ENCODE results near the gene C3orf22. TPM values are rescaled to one million over a fixed set of nuclear protein-coding genes. Genes with fewer than 3 reads are reported as not detected.

The C3orf22 gene
- polyA plus RNA-seq, 1 donor (not counting 4 experiments of a cell fraction or from before 2014, with no cell fraction given), result not detected

- Histone ChIP-seq H3K36me3 (ENCODE audit: control insufficient read depth in 2 of 2, extremely low read depth in 1 of 2, insufficient read depth in 2 of 2, low read length in 2 of 2) (no peaks in the 10 kb centered on the region), H3K27ac (ENCODE audit: control insufficient read depth, insufficient read depth, low read length) (no peak overlapping the region), H3K27me3 (ENCODE audit: control insufficient read depth, extremely low read depth, insufficient read depth, low read length) (peaks cover 51% of the 10 kb centered on the region), H3K79me2 (ENCODE audit: control insufficient read depth, insufficient read depth, low read length) (no peaks in the 10 kb centered on the region), H4K20me1 (ENCODE audit: control insufficient read depth, extremely low read depth, insufficient read depth, low read length) (no peaks in the 10 kb centered on the region), H2AFZ (ENCODE audit: control insufficient read depth, low read length) (no peak overlapping the region), H3K9me3 (ENCODE audit: control insufficient read depth, low read depth, low read length) (no peaks in the 10 kb centered on the region), H3K4me3 (ENCODE audit: control insufficient read depth in 2 of 3, extremely low read depth in 1 of 3, insufficient read depth in 2 of 3, low read depth in 1 of 3, low read length in 3 of 3) (no peak overlapping the region), H3K9me1 (ENCODE audit: control insufficient read depth, extremely low read depth, insufficient read depth, low read length) (no peaks in the 10 kb centered on the region), H3K4me2 (ENCODE audit: control insufficient read depth, extremely low read depth, insufficient read depth, low read depth, low read length) (no peak overlapping the region), H3K4me1 (ENCODE audit: control insufficient read depth, extremely low read depth, insufficient read depth, low read length) (peaks cover under 1% of the 10 kb centered on the region), H3K9ac (ENCODE audit: control insufficient read depth, extremely low read depth, insufficient read depth, low read length) (no peak overlapping the region)
- FAIRE-seq, result no peak
- TF ChIP-seq CTCF (optimal IDR thresholded peaks at IDR 0.05 in 1 of 3, IDR thresholded peaks at IDR 0.05 in 1 of 3, conservative IDR thresholded peaks at IDR 0.05 in 1 of 3; ENCODE audit: extremely low read depth in 1 of 3, insufficient read depth in 2 of 3, low read length in 3 of 3), result no peak
- TF ChIP-seq EZH2 (IDR thresholded peaks at IDR 0.05; ENCODE audit: low read length), result no peak
- no peak for DNase-seq (ENCODE audit: low read depth, low spot score)
- dilution Hi-C loops (cut with MboI; ENCODE audit: extremely low pct_ligation_motif_present, low sequenced_read_pairs), result no loop called here
Observed at GRCh38 chr3:126546013-126546412, 12.7 kb downstream of the C3orf22 start.

GRCh38 chr3:126545544-126545943 lies 13.2 kb downstream of the C3orf22 start:
- dilution Hi-C loops (cut with MboI; ENCODE audit: extremely low pct_ligation_motif_present, low sequenced_read_pairs), result no loop called here
- TF ChIP-seq EZH2 (IDR thresholded peaks at IDR 0.05; ENCODE audit: low read length) (no peak), CTCF (optimal IDR thresholded peaks at IDR 0.05 in 1 of 3, IDR thresholded peaks at IDR 0.05 in 1 of 3, conservative IDR thresholded peaks at IDR 0.05 in 1 of 3; ENCODE audit: extremely low read depth in 1 of 3, insufficient read depth in 2 of 3, low read length in 3 of 3) (no peak)
- no peaks in the 10 kb centered on the region for H3K79me2 ChIP-seq (ENCODE audit: control insufficient read depth, insufficient read depth, low read length)
- H3K9me3 ChIP-seq (ENCODE audit: control insufficient read depth, low read depth, low read length), result no peaks in the 10 kb centered on the region
- peaks cover 5% of the 10 kb centered on the region for H3K4me1 ChIP-seq (ENCODE audit: control insufficient read depth, extremely low read depth, insufficient read depth, low read length)
- no peaks in the 10 kb centered on the region for H4K20me1 ChIP-seq (ENCODE audit: control insufficient read depth, extremely low read depth, insufficient read depth, low read length)
- no peak overlapping the region for H2AFZ ChIP-seq (ENCODE audit: control insufficient read depth, low read length)
- FAIRE-seq (no peak), DNase-seq (ENCODE audit: low read depth, low spot score) (no peak)
- H3K27me3 ChIP-seq (ENCODE audit: control insufficient read depth, extremely low read depth, insufficient read depth, low read length), result peaks cover 53% of the 10 kb centered on the region
- no peaks in the 10 kb centered on the region for H3K36me3 ChIP-seq (ENCODE audit: control insufficient read depth in 2 of 2, extremely low read depth in 1 of 2, insufficient read depth in 2 of 2, low read length in 2 of 2)
- no peak overlapping the region for H3K9ac ChIP-seq (ENCODE audit: control insufficient read depth, extremely low read depth, insufficient read depth, low read length)
- H3K9me1 ChIP-seq (ENCODE audit: control insufficient read depth, extremely low read depth, insufficient read depth, low read length), result no peaks in the 10 kb centered on the region
- H3K27ac ChIP-seq (ENCODE audit: control insufficient read depth, insufficient read depth, low read length), result no peak overlapping the region
- no peak overlapping the region for H3K4me3 ChIP-seq (ENCODE audit: control insufficient read depth in 2 of 3, extremely low read depth in 1 of 3, insufficient read depth in 2 of 3, low read depth in 1 of 3, low read length in 3 of 3)
- no peak overlapping the region for H3K4me2 ChIP-seq (ENCODE audit: control insufficient read depth, extremely low read depth, insufficient read depth, low read depth, low read length)
